ENCODE results near the gene GINS2.

GINS2 gene

DNA sequence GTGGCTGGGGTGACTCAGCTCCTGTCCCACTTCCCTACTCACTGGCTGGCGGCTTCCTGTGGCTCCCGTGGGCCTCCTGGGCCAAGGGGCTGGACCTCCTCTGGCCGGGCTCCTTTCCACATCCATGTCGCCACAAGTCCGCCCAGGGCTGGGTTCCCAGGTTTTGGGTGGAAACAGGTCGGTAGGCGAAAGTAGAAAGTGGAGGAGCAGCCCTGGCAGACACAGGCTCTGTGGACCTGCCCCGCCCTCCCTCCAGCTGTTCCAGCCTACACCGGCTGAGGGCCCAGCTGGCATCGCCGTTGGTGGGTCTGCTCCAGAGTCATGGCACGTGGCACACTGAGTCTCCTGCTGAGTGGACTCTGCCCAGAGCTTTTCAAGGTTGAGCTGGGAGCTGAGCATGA, 47.0 kb downstream of the GINS2 start:
- no peak for DNase-seq (ENCODE audit: low read depth)
- TF ChIP-seq, protein P1, sequence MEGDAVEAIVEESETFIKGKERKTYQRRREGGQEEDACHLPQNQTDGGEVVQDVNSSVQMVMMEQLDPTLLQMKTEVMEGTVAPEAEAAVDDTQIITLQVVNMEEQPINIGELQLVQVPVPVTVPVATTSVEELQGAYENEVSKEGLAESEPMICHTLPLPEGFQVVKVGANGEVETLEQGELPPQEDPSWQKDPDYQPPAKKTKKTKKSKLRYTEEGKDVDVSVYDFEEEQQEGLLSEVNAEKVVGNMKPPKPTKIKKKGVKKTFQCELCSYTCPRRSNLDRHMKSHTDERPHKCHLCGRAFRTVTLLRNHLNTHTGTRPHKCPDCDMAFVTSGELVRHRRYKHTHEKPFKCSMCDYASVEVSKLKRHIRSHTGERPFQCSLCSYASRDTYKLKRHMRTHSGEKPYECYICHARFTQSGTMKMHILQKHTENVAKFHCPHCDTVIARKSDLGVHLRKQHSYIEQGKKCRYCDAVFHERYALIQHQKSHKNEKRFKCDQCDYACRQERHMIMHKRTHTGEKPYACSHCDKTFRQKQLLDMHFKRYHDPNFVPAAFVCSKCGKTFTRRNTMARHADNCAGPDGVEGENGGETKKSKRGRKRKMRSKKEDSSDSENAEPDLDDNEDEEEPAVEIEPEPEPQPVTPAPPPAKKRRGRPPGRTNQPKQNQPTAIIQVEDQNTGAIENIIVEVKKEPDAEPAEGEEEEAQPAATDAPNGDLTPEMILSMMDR (conservative IDR thresholded peaks at IDR 0.05; ENCODE audit: low read depth, low read length): no peak
- no peak overlapping the region for H3K4me3 ChIP-seq (ENCODE audit: low read depth, low read length)

DNA sequence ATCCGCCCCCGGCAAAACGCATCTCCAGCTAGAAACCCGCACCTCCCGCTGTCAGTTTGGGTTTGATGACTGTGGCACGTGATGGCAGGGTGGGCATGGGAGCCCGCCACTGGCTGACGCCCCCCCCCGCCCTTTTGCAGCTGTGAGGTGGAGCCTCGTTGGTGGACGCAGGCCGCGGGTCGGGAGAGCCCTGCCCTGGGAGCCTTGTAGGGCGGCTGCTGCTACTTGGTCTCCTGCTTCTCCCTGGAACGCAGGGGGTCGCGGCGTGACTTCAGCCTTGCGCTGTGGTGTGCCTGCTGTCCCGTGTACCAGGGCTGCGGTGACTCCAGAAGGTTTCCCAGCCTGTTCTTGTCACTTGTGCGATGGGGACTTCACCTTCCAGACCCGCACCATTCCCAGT, 47.4 kb downstream of the GINS2 start:
- DNase-seq (ENCODE audit: low read depth): no peak
- TF ChIP-seq, protein P1 (conservative IDR thresholded peaks at IDR 0.05; ENCODE audit: low read depth, low read length): no peak
- no peak overlapping the region for H3K4me3 ChIP-seq (ENCODE audit: low read depth, low read length)

GRCh38 chr16:85640585-85640984, 48.2 kb downstream of the GINS2 start:
- DNase-seq (ENCODE audit: low read depth): no peak
- TF ChIP-seq, protein P1 (conservative IDR thresholded peaks at IDR 0.05; ENCODE audit: low read depth, low read length): no peak
- H3K4me3 ChIP-seq (ENCODE audit: low read depth, low read length): no peak overlapping the region

- TF ChIP-seq, protein P1 (conservative IDR thresholded peaks at IDR 0.05; ENCODE audit: low read depth, low read length): no peak
Measured at GRCh38 chr16:85640254-85640558, 48.5 kb downstream of the GINS2 start.

GRCh38 chr16:85639529-85640253, 49.1 kb downstream of the GINS2 start:
- DNase-seq (ENCODE audit: low read depth): no peak
- no peak overlapping the region for H3K4me3 ChIP-seq (ENCODE audit: low read depth, low read length)
- TF ChIP-seq, protein P1 (conservative IDR thresholded peaks at IDR 0.05; ENCODE audit: low read depth, low read length): no peak

More at GRCh38 chr16:85640254-85640558, 48.5 kb downstream of the GINS2 start:
- no peak for DNase-seq (ENCODE audit: low read depth)
- H3K4me3 ChIP-seq (ENCODE audit: low read depth, low read length): no peak overlapping the region

GRCh38 chr16:85638695-85639409, 49.9 kb downstream of the GINS2 start:
- no peak overlapping the region for H3K4me3 ChIP-seq (ENCODE audit: low read depth, low read length)
- no peak for DNase-seq (ENCODE audit: low read depth)
- TF ChIP-seq, protein P1 (conservative IDR thresholded peaks at IDR 0.05; ENCODE audit: low read depth, low read length): no peak
